ENCODE data around the gene PHACTR4. TPM values are rescaled to one million over a fixed set of nuclear protein-coding genes. Genes with fewer than 3 reads are reported as not detected.
A peak's percentile ranks its signal among the peaks of the same experiment; 100 is the strongest.
"Not testable (repeated sequence)": the region's sequence is repeated elsewhere in the genome, so short reads cannot be mapped to it uniquely, and the experiment has no call there.

PHACTR4 gene
- total and polyA plus RNA-seq, 12 donors: 12.0 to 44.8 (median 23.0) TPM

- Histone ChIP-seq H3K27ac (peak overlapping the region in 2 of 5 donors; percentile 55 to 85), H3K4me3 (peak overlapping the region in 1 of 4 donors; percentile 24), H3K9me3 (replicated peaks in 1 of 3) (no peaks in the 10 kb centered on the region), H3K36me3 (replicated peaks in 1 of 2) (peaks cover 0 to 67% of the 10 kb centered on the region in 2 donors), H3K27me3 (no peaks in the 10 kb centered on the region), H3K4me1 (replicated peaks in 1 of 2) (peaks cover 25 to 54% of the 10 kb centered on the region in 2 donors)
- DNase-seq: peak in 1 of 7 donors; percentile 40
- no peak for TF ChIP-seq CTCF (IDR thresholded peaks at IDR 0.05)
- TF ChIP-seq POLR2A (IDR thresholded peaks at IDR 0.05): no peak
- 61 to 80% (median 66%) methylated on average over 7 to 8 of the region's 8 CpGs for WGBS, 4 donors
- intact Hi-C loops (cut with DNase I): loop anchor here (5.0 to 10.0 kb wide), 3 partner anchors 85 to 97 kb away; partner anchors contain the start of gene RAB42 (in 1 of the 2)
Measured at GRCh38 chr1:28509705-28510272, 140.2 kb downstream of the PHACTR4 start.

DNA sequence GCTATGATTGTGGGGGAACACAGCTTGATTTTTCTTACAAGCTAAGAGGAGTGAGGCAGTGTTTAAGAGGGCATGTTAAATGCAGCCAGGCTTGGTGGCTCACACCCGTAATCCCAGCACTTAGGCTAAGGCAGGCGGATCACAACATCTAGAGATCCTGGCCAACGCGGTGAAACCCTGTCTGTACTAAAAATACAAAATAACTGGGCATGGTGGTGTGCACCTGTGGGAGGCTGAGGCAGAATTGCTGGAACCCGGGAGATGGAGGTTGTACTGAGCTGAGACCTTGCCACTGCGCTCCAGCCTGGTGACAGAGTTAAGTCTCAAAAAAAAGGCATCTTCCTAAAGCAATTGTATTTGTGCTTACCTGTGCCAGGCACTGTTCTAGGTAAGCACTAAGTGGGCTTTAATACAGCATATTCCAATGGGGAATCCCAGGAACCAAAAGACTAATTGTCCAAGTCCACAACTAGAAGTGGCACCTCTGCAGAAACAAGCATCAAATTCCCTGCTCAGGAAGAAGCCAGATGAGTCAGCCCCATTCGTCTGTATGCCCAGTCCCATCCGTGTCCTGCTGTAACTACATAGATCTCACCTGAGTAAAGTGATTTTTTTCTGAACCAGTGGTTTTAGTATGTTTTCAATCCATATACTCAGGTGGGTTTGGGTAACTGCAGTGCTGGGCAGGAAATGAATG lies 140.9 kb downstream of the PHACTR4 start:
- intact Hi-C loops (cut with DNase I): loop anchor here in 1 of 2 donors (10.0 kb wide), 1 partner anchor 84 kb away; the partner anchor contains the start of gene RAB42
- Histone ChIP-seq H3K4me3 (peak overlapping the region in 1 of 4 donors; percentile 24), H3K27ac (peak overlapping the region in 2 of 5 donors; percentile 38 to 55), H3K27me3 (no peaks in the 10 kb centered on the region), H3K4me1 (replicated peaks in 1 of 2) (peaks cover 25 to 54% of the 10 kb centered on the region in 2 donors), H3K36me3 (replicated peaks in 1 of 2) (peaks cover 0 to 73% of the 10 kb centered on the region in 2 donors), H3K9me3 (replicated peaks in 1 of 3) (no peaks in the 10 kb centered on the region)
- no peak for DNase-seq
- TF ChIP-seq CTCF (IDR thresholded peaks at IDR 0.05): no peak
- TF ChIP-seq POLR2A (IDR thresholded peaks at IDR 0.05): no peak
- WGBS, 4 donors: 56 to 65% (median 59%) methylated on average over 8 of the region's 8 CpGs

DNA sequence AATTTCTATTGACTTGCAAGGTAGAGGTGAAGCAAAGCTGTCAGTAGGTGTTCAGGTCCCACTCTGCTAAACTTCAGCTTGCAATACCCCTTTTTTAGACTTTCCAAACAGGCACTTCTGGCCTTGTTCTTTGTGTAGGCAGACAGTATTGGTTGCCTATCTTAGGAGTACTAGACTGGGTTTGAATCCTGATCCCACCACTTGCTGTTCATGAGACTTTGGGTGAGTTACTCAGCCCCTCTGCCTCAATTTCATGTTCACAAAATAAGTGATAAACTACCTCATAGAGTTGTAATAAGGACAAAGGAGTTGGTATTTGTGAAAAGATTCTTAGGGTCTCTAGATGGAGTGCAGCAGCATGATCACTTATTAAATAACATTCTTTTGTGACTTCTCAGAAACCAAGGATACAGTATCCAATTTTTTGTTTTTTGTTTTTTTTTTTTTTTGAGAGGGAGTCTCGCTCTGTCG lies 141.5 kb downstream of the PHACTR4 start:
- Histone ChIP-seq H3K9me3 (replicated peaks in 1 of 3) (no peaks in the 10 kb centered on the region), H3K36me3 (replicated peaks in 1 of 2) (peaks cover 0 to 75% of the 10 kb centered on the region in 2 donors), H3K4me3 (no peak overlapping the region), H3K27ac (peak overlapping the region in 2 of 5 donors; percentile 38 to 55), H3K27me3 (no peaks in the 10 kb centered on the region), H3K4me1 (replicated peaks in 1 of 2) (peaks cover 25 to 54% of the 10 kb centered on the region in 2 donors)
- TF ChIP-seq POLR2A (IDR thresholded peaks at IDR 0.05) (no peak), CTCF (IDR thresholded peaks at IDR 0.05) (no peak)
- intact Hi-C loops (cut with DNase I): loop anchor here in 1 of 2 donors (10.0 kb wide), 1 partner anchor 84 kb away; the partner anchor contains the start of gene RAB42
- DNase-seq: no peak
- WGBS, 4 donors: 78 to 100% (median 92%) methylated on average over 2 of the region's 2 CpGs

DNA sequence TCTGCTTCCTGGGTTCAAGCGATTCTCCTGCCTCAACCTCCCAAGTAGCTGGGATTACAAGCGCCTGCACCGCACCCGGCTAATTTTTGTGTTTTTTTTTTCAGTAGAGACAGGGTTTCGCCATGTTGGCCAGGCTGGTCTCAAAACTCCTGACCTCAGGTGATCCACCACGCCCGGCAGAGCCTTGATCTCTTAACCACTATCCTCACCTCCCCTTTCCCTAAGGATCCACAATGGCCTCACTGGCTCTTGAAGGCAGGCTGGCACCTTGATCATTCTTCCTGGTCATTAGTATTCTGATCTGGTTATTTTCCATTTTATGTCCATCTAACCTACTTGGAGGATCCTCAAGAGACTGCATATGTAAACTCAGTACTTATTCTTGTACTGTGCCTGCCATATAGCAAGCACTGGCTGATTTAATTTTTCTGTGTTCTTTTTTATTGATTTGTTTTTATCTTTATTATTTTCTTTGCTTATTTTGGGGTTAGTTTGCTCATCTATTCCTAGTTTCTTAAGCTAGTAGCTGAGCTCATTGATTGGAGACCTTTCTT lies 142.6 kb downstream of the PHACTR4 start:
- H3K27me3 ChIP-seq: no peaks in the 10 kb centered on the region
- intact Hi-C loops (cut with DNase I): loop anchor here in 1 of 2 donors (10.0 kb wide), 1 partner anchor 83 kb away; the partner anchor contains the start of gene RAB42
- peaks cover 25 to 53% of the 10 kb centered on the region in 2 donors for H3K4me1 ChIP-seq (replicated peaks in 1 of 2)
- no peak for TF ChIP-seq CTCF (IDR thresholded peaks at IDR 0.05)
- H3K36me3 ChIP-seq (replicated peaks in 1 of 2): peaks cover 0 to 75% of the 10 kb centered on the region in 2 donors
- H3K4me3 ChIP-seq: no peak overlapping the region
- WGBS, 4 donors: 78 to 95% (median 89%) methylated on average over 4 to 7 of the region's 7 CpGs
- no peak overlapping the region for H3K27ac ChIP-seq
- no peak for DNase-seq
- no peaks in the 10 kb centered on the region for H3K9me3 ChIP-seq (replicated peaks in 1 of 3)

DNA sequence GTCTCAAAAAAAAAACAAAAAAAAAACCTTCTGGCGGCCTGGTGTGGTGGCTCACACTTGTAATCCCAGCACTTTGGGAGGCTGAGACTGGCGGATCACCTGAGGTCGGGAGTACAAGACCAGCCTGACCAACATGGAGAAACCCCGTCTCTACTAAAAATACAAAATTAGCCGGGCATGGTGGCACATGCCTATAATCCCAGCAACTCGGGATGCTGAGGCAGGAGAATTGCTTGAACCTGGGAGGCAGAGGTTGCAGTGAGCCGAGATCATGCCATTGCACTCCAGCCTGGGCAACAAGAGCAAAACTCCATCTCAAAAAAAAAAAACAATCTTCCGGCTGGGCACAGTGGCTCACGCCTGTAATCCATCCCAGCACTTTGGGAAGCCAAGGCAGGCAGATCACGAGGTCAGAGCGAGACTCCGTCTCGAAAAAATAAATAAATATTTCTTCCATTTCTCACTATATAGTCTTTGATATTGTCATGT lies 144.9 kb downstream of the PHACTR4 start:
- not testable (repeated sequence) for H3K27ac ChIP-seq; H3K27me3 ChIP-seq; DNase-seq; H3K9me3 ChIP-seq (replicated peaks in 1 of 3); H3K4me3 ChIP-seq
- Histone ChIP-seq H3K4me1 (replicated peaks in 1 of 2) (peaks cover 16 to 44% of the 10 kb centered on the region in 2 donors), H3K36me3 (replicated peaks in 1 of 2) (peaks cover 0 to 56% of the 10 kb centered on the region in 2 donors)
- WGBS, 4 donors: 91 to 96% (median 92%) methylated on average over 13 of the region's 13 CpGs
- intact Hi-C loops (cut with DNase I): loop anchor here in 1 of 2 donors (10.0 kb wide), 1 partner anchor 80 kb away; the partner anchor contains the start of gene RAB42

Measured in adrenal gland (tissue), 12 donors.